Subcutaneous adipose tissue (tissue), 4 donors: Measurements from ENCODE around the gene INPP4B. TPM values are rescaled to one million over a fixed set of nuclear protein-coding genes. Genes with fewer than 3 reads are reported as not detected.

Source experiments
- CTCF ChIP-seq: fragments of 450-650 bp; IDR thresholded peaks from one replicate; pipeline ENCODE4 v1.5.1; 2016; ENCODE audit warnings: low read depth, mild to moderate bottlenecking, control low read depth, antibody characterized with exemption, moderate library complexity
- total RNA-seq, 4 donors: library from RNA; depleted of rRNA; stranded (reverse); fragments of >200 nt; gene quantifications; one replicate each; pipeline ENCODE4 v1.1.0, GENCODE V29; 2016

Gene INPP4B
- total RNA-seq, 4 donors from 2014 or later: 14.3 to 28.1 (median 24.6) TPM

GRCh38 chr4:142005519-142005918, 840.6 kb downstream of the INPP4B start:
- no peak for TF ChIP-seq CTCF

GRCh38 chr4:141999446-142000143, 846.5 kb downstream of the INPP4B start:
- no peak for TF ChIP-seq CTCF

- no peak for TF ChIP-seq CTCF
Observed at GRCh38 chr4:141995056-141995455, 851.0 kb downstream of the INPP4B start.

- no peak for TF ChIP-seq CTCF
Observed at GRCh38 chr4:141977433-141977832, 868.7 kb downstream of the INPP4B start.
